HT-29 (cell line): ENCODE results near the gene FAM217B. TPM values are rescaled to one million over a fixed set of nuclear protein-coding genes. Genes with fewer than 3 reads are reported as not detected.

ENCODE experiments used
- DNase-seq: peaks from one replicate; pipeline ENCODE4 v3.0.0-alpha.2; 2015; ENCODE audit warnings: low spot score
- total RNA-seq: library from RNA; depleted of rRNA; stranded (reverse); fragments of >200 nt; shearing (Covaris generic); gene quantifications from 2 replicates; pipeline ENCODE4 v1.2.3, GENCODE V29; 2014; rRNA removed

Gene FAM217B
- total RNA-seq, 1 experiment from 2014 or later = 4.6 TPM

- DNase-seq = no peak
Observed at GRCh38 chr20:59976156-59976782, 36.1 kb downstream of the FAM217B start.

DNA sequence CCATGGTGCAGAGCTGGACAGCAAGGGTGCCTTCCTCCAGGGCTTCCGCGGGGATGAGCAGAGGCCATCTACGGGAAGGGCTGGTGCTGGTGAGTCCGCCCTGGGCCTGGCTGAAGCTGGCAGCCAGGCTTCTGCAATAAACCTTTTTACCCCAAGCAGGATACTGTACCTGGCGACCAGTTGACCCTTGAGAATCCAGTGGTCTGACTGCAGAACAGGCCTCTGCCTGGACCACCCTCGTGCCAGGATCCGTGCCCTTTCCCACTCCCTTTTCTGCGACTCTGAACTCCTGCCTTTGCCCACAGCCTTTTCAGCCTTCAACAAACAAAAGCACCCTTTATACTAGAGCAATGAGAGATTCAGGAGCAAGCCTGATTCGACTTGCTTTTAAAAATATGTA is 36.9 kb downstream of the FAM217B start:
- DNase-seq = no peak

DNA sequence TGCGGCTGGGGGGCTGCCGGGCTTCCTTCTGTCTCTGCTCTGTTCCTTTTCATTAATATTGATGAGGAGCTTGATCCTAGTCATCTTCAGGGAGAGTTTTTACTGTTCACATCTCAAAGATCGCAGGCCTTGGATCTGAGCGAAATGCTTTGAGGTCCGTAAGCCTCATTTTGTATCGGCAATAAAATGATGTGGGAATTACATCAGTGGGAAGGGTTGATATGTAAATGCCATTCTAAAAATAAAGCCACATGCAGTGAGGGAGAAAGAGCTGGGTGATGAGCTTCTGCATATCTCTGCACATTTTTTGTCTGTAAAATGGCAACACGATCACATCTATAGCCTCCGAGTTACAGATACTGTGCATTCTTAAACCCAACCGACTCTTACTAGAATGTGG is 42.9 kb downstream of the FAM217B start:
- DNase-seq = no peak

DNA sequence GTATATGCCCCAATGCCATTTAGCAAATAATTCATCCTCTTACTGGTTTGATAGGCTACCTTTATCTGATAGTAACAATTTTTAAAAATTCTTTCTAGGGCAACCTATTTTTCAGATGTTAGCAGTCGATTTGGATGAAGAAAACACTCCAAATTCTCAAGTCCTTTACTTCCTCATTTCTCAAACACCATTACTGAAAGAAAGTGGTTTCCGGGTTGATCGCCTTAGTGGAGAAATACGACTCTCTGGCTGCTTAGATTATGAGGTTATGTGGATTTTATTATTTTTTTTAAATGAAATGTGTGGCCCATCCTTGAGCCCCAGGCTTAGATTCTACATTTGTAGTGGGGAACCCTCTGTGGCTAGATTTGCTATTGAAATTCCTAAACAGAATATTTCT is 44.4 kb downstream of the FAM217B start:
- DNase-seq = no peak

- DNase-seq = no peak
Observed at GRCh38 chr20:59985164-59985563, 45.0 kb downstream of the FAM217B start.

- DNase-seq = peak; percentile 46
Observed at GRCh38 chr20:59985864-59986263, 45.7 kb downstream of the FAM217B start.

- DNase-seq = no peak
Observed at GRCh38 chr20:59987135-59987534, 46.9 kb downstream of the FAM217B start.

GRCh38 chr20:59988141-59988540 is 48.0 kb downstream of the FAM217B start:
- peak; percentile 97 for DNase-seq

- DNase-seq = no peak
Observed at GRCh38 chr20:59992526-59993084, 52.4 kb downstream of the FAM217B start.

- DNase-seq = no peak
Observed at GRCh38 chr20:59993736-59994430, 53.7 kb downstream of the FAM217B start.

DNA sequence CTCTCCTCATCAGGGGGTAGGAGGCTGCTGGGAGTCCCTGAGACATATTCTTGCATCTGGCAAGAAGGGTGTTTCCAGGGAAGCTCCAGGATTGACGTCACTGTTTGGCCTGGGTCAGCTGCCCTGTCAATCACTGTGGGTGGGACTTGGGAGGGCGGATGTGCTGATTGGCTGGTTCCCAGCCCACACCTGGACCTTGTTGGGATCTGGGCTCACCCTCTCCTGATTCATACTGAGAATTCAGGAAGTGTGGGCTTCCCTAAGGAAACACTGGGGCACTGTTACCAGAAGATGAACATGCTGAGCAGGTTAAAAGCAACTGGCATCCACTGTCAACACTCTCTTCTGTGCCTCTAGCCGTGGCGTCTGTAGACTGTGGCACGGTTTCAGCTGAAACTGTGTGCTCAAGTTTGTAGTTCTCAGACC is 54.5 kb downstream of the FAM217B start:
- peak; percentile 40 for DNase-seq

- DNase-seq = no peak
Observed at GRCh38 chr20:59996108-59996507, 55.9 kb downstream of the FAM217B start.

- no peak for DNase-seq
Observed at GRCh38 chr20:59997896-59998295, 57.7 kb downstream of the FAM217B start.

Other genes with a start within 250 kb of the FAM217B start
- gene SYCP2, start 6.8 kb upstream of the FAM217B start, total RNA-seq = 0.69 and 1.7 TPM in 2 replicates
- gene PPP1R3D, start 84 bp upstream of the FAM217B start, total RNA-seq = 12.3 and 13.9 TPM in 2 replicates
- 0.13 and 0.51 TPM in 2 replicates for gene CDH26, start 18.0 kb downstream of the FAM217B start, total RNA-seq